ENCODE measurements around the gene SUPT20HL1. TPM values are rescaled to one million over a fixed set of nuclear protein-coding genes. Genes with fewer than 3 reads are reported as not detected.
"Not testable (repeated sequence)": the region's sequence is repeated elsewhere in the genome, so short reads cannot be mapped to it uniquely, and the experiment has no call there.

The SUPT20HL1 gene
- total and polyA plus RNA-seq, 8 donors = not detected

- no peak overlapping the region for H3K27ac ChIP-seq
- no peaks in the 10 kb centered on the region for H3K4me1 ChIP-seq
- no peak overlapping the region for H3K4me3 ChIP-seq
- no peak for TF ChIP-seq POLR2A (IDR thresholded peaks at IDR 0.05)
- TF ChIP-seq CTCF (IDR thresholded peaks at IDR 0.05) = no peak
- TF ChIP-seq POLR2AphosphoS5 (IDR thresholded peaks at IDR 0.05) = no peak
- no peak for TF ChIP-seq EP300 (IDR thresholded peaks at IDR 0.05)
- no peak for DNase-seq
- intact Hi-C loops (cut with DNase I; ENCODE audit: low total_unique reads) = no loop called here
- no peaks in the 10 kb centered on the region for H3K9me3 ChIP-seq
- 86 to 99% (median 93%) methylated on average over 1 to 4 of the region's 4 CpGs for WGBS, 5 donors
- H3K27me3 ChIP-seq = no peaks in the 10 kb centered on the region
- no peaks in the 10 kb centered on the region for H3K36me3 ChIP-seq
Measured at GRCh38 chrX:24350217-24350616, 10.2 kb upstream of the SUPT20HL1 start.

DNA sequence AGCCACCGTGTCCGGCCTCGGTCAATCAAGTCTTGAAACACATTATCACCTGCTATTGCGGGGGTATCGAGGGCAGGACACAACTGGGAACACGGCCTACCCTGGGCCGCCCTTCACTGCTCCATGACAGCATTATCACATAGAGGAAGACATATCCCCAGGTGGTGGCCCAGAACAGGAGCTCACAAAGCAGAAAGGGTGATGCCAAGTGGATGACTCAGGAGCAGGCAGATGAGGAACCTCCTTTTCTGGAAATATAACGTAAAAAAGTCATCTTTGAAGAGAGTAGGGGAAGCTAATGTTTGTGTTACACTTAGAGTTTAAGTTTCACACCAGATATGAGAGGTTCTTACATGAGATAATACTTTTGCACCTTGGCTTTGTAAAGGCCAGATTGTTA is 5.3 kb upstream of the SUPT20HL1 start:
- intact Hi-C loops (cut with DNase I; ENCODE audit: low total_unique reads) = no loop called here
- 84 to 93% (median 91%) methylated on average over 8 of the region's 8 CpGs for WGBS, 5 donors
- H3K27me3 ChIP-seq = no peaks in the 10 kb centered on the region
- no peak overlapping the region for H3K4me3 ChIP-seq
- H3K36me3 ChIP-seq = no peaks in the 10 kb centered on the region
- TF ChIP-seq POLR2AphosphoS5 (IDR thresholded peaks at IDR 0.05) (no peak), CTCF (IDR thresholded peaks at IDR 0.05) (no peak), POLR2A (IDR thresholded peaks at IDR 0.05) (no peak), EP300 (IDR thresholded peaks at IDR 0.05) (no peak)
- H3K4me1 ChIP-seq = no peaks in the 10 kb centered on the region
- peaks cover 0 to 10% (median 0%) of the 10 kb centered on the region in 4 donors for H3K9me3 ChIP-seq
- H3K27ac ChIP-seq = no peak overlapping the region
- DNase-seq = no peak

- Histone ChIP-seq H3K27me3 (no peaks in the 10 kb centered on the region), H3K27ac (no peak overlapping the region), H3K9me3 (peaks cover 0 to 10% (median 0%) of the 10 kb centered on the region in 4 donors), H3K36me3 (no peaks in the 10 kb centered on the region), H3K4me1 (no peaks in the 10 kb centered on the region), H3K4me3 (no peak overlapping the region)
- TF ChIP-seq CTCF (IDR thresholded peaks at IDR 0.05) (no peak), POLR2A (IDR thresholded peaks at IDR 0.05) (no peak), POLR2AphosphoS5 (IDR thresholded peaks at IDR 0.05) (no peak), EP300 (IDR thresholded peaks at IDR 0.05) (no peak)
- DNase-seq = no peak
- intact Hi-C loops (cut with DNase I; ENCODE audit: low total_unique reads) = no loop called here
Measured at GRCh38 chrX:24357106-24357505, 3.3 kb upstream of the SUPT20HL1 start.

- H3K9me3 ChIP-seq; DNase-seq; H3K27me3 ChIP-seq; intact Hi-C loops (cut with DNase I; ENCODE audit: low total_unique reads); H3K4me3 ChIP-seq; H3K27ac ChIP-seq; H3K36me3 ChIP-seq; H3K4me1 ChIP-seq: not testable (repeated sequence)
- 82 to 96% (median 94%) methylated on average over 10 to 38 of the region's 41 CpGs for WGBS, 5 donors
Measured at GRCh38 chrX:24362089-24362745, 1.8 kb downstream of the SUPT20HL1 start.

DNA sequence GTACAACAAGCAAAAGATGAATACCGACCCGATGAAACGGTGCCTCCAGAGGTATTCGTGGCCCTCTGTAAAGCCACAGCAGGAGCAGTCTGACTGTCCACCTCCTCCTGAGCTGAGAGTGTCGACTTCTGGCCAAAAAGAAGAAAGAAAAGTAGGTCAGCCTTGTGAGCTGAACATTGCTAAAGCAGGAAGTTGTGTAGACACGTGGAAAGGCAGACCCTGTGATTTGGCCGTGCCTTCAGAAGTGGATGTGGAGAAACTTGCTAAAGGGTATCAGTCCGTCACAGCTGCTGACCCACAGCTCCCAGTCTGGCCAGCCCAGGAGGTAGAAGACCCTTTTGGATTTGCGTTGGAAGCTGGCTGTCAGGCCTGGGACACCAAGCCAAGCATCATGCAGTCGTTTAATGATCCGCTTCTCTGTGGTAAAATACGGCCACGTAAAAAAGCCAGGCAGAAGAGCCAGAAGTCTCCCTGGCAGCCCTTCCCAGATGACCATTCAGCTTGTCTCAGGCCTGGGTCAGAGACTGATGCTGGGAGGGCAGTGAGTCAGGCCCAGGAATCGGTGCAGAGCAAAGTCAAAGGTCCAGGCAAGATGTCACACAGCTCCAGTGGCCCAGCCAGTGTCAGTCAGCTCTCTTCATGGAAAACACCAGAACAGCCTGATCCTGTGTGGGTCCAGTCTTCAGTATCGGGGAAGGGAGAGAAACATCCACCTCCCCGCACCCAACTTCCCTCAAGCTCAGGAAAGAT is 3.2 kb downstream of the SUPT20HL1 start:
- H3K9me3 ChIP-seq, H3K27ac ChIP-seq: not testable (repeated sequence)
- WGBS, 5 donors = 65 to 76% (median 74%) methylated on average over 7 to 15 of the region's 16 CpGs

More for the DNA sequence above, 3.2 kb downstream of the SUPT20HL1 start:
- H3K36me3 ChIP-seq; intact Hi-C loops (cut with DNase I; ENCODE audit: low total_unique reads); DNase-seq; H3K4me3 ChIP-seq; H3K27me3 ChIP-seq; H3K4me1 ChIP-seq: not testable (repeated sequence)
